ENCODE data around the gene ERAL1.

DNA sequence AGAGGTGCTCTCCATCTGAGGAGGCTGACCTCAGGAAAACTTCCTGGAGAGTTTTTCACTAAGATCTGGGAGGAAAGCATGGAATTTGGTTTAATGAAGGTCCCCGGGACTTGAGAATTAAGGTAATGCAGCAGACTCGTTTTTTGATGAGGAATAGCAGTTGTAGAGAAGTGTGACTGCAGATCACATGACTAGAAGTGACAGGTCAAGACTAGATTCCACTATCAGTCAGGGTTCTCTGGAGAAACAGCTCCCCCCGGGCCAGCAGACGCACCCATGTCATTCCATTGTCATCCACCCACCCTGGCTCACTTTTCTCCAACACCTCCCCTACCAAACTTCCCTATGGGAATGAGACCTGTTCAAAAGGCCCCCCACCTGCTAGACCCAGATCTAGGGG is 50.0 kb downstream of the ERAL1 start:
- TF ChIP-seq POLR2AphosphoS5 (IDR thresholded peaks at IDR 0.05; ENCODE audit: low read depth, low read length) (peak; percentile 19; the same call in 1 of the 2 replicates), SIN3A (IDR thresholded peaks at IDR 0.05; ENCODE audit: borderline replicate concordance, insufficient read depth, low read length) (no peak)
- TF ChIP-seq, protein P1, sequence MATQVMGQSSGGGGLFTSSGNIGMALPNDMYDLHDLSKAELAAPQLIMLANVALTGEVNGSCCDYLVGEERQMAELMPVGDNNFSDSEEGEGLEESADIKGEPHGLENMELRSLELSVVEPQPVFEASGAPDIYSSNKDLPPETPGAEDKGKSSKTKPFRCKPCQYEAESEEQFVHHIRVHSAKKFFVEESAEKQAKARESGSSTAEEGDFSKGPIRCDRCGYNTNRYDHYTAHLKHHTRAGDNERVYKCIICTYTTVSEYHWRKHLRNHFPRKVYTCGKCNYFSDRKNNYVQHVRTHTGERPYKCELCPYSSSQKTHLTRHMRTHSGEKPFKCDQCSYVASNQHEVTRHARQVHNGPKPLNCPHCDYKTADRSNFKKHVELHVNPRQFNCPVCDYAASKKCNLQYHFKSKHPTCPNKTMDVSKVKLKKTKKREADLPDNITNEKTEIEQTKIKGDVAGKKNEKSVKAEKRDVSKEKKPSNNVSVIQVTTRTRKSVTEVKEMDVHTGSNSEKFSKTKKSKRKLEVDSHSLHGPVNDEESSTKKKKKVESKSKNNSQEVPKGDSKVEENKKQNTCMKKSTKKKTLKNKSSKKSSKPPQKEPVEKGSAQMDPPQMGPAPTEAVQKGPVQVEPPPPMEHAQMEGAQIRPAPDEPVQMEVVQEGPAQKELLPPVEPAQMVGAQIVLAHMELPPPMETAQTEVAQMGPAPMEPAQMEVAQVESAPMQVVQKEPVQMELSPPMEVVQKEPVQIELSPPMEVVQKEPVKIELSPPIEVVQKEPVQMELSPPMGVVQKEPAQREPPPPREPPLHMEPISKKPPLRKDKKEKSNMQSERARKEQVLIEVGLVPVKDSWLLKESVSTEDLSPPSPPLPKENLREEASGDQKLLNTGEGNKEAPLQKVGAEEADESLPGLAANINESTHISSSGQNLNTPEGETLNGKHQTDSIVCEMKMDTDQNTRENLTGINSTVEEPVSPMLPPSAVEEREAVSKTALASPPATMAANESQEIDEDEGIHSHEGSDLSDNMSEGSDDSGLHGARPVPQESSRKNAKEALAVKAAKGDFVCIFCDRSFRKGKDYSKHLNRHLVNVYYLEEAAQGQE (IDR thresholded peaks at IDR 0.05; ENCODE audit: insufficient read depth in 1 of 2, low read depth in 2 of 2, low read length in 2 of 2) = no peak
